Stimulated activated CD4-positive, alpha-beta T cell treated with anti-CD3 and anti-CD28 coated beads, Interleukin-4, amount 100 ng/mL, for 24 hours (primary cell): ENCODE measurements around the gene NSMF.
"Not testable (repeated sequence)": the region's sequence is repeated elsewhere in the genome, so short reads cannot be mapped to it uniquely, and the experiment has no call there.

Source experiments
- DNase-seq: peaks from one replicate; pipeline ENCODE4 v3.0.0-alpha.2; 2020

The NSMF gene

DNA sequence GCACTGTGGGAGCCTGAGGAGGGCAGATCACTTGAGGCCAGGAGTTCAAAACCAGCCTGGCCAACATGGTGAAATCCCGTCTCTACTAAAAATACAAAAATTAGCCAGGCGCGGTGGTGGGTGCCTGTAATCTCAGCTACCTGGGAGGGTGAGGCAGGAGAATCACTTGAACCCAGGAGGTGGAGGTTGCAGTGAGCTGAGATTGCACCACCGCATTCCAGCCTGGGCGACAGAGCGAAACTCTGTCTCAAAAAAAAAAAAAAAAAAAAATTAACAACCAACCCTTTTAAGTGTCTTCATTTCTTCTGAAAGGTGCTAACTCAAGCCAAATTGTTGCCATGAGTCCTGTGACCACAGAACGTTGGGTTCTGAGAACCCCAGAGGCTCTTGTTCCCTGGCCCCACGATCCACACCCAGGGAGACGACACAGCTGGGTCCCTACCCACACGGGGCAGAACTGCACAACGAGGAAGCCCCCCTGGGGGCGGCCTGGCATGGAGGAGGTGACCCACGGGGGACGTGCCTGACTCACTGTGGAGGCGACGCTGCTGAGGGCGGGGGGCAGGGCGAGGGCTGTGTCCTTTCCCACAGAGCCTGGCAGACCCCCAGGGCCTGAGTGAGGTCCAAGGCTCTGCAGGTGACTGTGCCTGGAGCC is 48.8 kb downstream of the NSMF start:
- DNase-seq, result not testable (repeated sequence)

DNA sequence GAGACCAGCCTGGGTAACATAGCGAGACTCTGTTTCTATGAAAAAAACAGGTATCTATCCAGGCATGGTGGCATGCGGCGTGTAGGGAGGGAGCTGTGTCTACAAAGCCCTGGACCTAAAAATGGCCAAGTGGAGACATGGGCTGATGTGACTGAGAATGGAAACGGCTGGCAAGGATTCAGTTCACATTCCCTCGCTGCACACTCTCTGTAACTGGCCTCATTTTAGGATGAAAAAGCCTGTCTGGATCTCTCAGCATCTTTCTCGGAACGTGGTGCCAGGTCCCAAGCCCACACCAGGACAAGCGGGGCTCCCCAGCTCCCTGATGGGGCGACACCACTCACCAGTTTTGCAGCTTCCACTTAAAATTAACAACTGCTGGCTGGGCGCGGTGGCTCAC is 49.6 kb downstream of the NSMF start:
- DNase-seq, result no peak

DNA sequence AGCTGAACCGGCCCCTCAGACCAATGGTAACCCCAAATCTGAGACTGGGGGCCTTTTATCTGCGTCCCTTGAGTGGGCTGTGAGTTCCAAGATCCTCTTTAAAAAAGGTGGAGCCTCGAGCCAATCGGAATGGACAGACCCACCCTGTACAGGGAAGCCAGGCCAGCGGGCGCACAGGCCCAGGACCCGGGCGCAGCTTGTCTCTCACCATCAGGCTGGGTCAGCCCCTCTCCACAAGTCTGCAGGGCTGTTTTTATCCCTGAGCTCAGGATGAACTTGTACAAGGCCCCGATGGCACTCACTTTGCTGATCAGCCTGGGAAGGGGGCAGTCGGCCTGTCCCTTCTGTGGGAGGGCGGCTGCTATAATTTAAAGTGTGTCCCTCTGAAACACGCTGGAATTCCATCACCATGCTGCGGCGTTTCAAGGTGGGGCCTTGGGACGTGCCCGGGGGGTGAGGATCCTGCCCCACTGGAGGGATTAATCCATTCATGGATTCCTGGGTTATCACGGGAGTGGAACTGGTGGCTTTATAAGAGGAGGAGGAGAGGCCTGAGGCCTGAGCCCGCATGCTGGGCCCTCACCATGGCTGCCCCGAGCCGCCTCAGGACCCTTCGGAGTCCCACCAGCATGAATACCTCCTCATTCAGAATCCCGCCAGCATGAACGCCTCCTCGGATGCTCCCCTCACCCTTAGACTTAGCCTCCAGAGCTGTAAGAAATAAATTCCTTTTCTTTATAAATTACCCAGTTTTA is 50.3 kb downstream of the NSMF start:
- DNase-seq, result no peak

DNA sequence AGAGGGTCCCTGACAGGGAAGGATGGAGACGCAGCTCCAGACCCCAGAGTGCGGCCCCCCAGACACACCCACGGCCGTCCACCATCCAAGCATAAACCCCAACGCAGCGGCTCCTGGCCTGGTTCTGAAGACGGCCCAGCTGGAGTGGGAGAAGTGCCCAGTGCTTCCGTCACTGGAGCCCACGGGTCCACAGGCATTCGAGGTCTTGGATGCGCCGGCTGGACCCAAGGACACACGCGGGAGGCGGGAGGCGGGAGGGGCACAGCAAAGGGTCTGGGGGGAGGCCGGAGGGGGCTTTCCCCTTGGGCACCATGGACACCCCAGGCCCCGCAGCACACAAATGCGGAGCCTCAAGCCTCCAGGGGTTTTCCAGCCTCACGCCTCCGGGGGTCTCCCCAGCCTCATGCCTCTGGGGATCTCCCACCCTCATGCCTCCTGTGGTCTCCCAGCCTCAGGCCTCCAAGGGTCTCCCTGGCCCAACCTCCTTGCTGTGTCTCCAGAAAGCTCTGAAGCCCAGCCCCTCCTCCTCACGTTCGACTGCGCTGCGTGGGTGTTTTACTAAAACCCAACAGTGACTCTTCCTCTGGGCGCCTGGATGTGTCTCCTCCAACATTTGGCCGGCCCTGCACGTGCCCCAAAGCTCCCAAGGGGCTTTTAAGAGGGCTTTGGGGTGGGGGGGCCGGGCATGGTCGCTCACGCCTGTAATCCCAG is 51.4 kb downstream of the NSMF start:
- DNase-seq, result no peak

DNA sequence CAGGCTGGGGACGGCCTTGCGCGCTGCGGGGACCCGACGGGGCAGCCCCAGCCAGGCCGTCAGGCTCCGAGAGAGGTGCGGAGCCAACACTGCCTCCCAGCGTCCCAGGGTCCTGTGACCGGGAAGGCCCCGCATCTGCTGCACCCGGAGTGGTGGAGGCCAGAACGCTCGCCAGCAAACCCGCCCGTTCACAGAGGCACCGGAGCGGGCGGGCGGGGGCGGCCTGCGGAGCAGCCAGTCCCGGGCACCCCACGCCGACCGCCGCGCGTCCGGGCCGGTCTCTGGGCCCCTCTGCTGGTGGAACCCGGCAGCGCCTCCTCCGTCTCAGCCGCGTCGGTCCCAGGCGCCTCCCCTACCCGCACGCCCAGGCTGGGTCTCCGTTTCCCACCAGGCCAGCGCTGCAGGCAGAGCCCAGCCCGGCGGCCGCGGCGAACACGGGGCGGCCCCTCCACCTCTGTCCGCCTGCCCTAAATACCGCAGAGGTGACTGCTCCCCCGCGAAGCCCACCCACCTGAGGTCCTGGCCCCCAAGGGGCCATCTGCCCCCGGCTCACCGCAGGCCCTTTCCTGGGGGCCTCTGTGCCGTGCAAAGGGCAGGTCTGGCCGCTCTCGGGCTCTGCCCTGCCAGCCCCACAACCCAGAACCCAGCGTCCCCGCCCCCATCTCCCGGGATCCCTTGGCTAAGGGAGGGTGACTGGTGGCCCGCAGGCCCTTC is 52.1 kb downstream of the NSMF start:
- DNase-seq, result peak; percentile 66

DNA sequence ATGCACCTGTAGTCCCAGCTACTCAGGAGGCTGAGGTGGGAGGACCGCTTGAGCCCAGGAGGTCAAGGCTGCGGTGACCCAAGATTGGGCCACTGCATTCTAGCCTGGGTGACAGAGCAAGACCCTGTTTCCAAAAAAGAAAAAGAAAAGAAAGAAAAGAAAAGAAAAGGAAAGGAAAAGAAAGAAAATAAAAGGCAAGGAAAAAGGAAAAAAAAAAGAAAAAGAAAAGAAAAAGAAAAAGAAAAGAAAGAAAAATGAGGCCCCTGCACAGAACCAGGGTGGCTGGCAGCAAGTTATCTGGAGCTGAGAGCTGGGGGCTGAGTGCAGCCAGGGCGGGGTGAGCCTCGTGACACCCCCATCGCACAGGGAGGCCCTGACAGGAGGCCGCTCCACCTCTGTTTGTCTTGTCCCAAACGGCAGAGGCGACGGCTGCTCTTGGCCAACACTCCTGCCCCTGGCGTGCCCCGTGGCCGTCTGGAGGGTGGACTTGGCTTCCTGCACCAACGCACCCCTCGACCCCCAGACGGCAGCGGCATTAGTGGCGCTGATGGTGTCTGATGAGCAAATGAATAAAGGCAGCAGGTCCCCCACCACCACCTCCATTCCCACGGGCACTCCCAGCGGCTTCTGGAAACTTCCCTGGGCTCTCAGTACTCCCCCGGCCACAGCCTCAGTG is 52.9 kb downstream of the NSMF start:
- no peak for DNase-seq

DNA sequence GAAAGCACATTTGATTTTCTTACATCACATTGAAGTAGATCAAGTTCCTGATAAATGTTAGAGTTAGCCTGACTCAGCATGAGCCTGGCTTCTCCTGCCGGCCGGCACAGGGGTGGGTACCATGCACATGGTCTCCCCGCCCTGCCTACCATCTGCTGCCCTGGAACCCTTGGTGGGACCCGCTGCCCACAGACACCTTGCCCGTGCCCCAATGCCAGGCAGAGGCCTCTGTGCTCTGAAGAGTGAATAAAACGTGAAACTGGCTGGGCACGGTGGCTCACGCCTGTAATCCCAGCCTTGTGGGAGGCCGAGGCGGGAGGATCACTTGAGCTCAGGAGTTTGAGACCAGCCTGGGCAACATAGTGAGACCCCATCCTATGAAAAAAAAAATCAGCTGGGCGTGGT is 53.5 kb downstream of the NSMF start:
- no peak for DNase-seq

DNA sequence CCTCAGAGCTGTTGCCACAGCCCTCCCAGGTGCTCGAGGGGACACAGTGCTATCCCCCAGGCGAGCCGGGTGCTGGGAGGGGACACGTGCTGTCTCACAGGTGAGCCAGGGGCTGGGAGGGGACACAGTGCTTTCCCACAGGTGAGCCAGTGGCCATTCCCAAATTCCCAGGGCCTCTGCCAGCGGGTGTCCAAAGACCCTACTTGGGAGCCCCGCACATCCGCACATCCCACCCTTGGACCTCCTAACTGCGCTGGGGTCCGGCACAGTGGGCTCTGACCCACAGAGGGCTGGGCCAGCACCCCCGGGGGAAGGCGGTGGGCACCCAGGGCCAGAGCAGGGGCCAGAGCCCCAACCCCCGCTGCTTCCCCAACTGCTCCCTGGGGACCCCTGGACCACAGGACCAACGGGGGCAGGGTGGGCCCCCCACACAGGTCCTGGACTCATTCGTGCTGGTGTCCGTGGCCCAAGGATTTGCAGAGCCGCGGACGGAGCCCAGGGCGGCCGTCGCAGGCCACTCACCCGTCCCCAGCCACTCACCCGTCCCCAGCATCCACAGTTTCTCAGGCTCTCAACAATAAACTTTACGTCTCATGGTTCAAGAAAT is 54.1 kb downstream of the NSMF start:
- DNase-seq, result no peak

DNA sequence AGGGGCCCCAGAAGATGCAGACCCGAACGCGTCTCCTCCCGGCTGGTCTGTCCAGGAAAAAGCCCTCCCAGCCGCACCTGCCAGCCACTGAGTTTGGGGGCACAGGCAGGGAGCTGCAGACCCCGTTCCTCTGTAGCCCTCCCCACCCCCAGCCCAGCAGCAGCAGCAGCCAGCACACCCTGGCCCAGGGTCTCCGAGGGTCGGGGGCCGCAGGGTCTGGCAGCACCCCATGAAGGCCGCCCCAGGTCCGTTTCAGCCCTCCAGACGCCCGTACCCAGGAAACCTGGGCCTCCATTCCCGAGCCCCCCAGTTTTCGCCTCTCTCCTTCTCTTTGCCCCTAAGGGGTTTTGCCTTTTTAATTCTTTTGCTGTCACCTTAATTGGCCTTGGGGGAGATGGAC is 55.9 kb downstream of the NSMF start:
- no peak for DNase-seq

DNA sequence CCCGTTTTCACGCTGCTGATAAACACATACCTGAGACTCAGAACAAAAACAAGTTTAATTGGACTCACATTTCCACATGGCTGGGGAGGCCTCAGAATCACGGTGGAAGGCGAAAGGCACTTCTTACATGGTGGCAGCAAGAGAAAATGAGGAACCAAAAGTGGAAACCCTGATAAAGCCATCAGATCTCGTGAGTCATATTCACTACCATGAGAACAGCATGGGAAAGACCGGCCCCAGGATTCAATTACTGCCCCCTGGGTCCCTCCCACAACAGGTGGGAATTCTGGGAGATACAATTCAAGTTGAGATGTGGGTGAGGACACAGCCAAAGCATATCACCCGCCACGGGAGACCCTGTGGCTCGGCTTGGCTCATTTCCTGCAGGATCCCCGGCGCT is 56.4 kb downstream of the NSMF start:
- no peak for DNase-seq

DNA sequence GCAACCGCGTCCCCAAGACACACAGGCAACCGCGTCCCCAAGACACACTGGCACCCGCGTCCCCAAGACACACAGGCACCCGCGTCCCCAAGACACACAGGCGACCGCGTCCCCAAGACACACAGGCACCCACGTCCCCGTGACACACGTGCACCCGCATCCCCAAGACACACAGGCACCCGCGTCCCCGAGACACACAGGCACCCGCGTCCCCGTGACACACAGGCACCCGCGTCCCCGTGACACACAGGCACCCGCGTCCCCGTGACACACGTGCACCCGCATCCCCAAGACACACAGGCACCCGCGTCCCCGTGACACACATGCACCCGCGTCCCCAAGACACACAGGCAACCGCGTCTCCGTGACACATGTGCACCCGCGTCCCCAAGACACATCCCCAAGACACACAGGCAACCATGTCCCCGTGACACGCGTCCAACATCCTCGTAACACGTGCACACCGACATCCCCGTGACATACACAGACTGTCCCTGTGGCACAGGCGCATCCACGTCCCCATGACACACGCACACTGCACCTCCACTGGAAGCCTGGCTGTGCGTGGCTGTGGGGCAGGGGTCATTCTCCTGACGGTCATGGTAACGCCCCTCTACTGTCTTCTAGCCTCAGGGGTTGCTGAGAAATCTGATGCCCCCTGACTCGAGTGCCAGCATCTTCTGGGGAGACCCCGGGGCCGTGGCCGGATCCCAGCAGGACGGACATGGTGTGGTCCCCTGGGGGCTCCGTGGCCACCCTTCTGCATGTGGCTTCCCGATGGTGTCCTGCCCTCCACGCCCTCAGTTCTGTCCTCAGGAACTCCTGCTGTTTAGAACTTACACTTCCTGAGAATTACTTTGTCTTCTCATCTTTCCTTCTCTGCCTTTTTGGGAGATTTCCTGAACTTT is 60.3 kb downstream of the NSMF start:
- no peak for DNase-seq

DNA sequence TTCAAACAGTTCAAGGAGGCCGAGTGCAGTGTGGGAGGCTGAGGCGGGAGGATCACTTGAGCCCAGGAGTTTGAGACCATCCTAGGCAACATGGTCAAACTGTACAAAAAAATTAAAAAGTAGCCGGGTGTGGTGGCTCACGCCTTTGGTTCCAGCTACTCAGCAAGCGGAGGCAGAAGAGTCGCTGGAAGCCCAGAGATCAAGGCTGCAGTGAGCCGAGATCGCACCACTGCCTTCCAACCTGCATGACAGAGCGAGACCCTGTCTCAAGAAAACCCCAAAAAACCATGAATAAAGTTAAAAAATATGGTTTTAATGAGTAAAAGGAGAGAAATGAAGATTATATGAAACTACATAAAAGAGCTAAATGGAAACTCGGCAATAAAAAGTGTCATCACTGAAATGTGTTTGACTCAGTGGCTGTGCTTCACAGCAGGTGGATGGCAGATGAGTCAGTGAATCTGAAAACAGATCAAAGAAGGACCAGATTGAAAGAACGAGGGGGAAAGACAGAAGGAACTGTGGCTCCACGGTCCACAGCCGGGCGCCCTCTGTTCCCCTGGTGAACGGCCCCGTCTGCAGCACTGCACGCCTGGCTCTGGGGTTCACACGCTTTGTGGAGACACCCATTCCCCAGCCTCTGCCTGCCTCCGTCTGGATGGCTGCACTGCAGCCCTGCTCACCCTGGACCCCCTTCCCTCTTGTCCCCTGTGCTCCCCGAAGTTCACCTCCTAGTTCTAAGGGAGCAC is 61.3 kb downstream of the NSMF start:
- peak; percentile 59 for DNase-seq
